ENCODE results near the gene FOXP2.

Gene FOXP2

GRCh38 chr7:114648117-114648516 lies 233.5 kb downstream of the FOXP2 start:
- DNase-seq (ENCODE audit: low read depth), result no peak
- no peak for TF ChIP-seq CTCF (conservative IDR thresholded peaks at IDR 0.05; ENCODE audit: control insufficient read depth, insufficient read depth, low read depth, low read length)
- H3K4me3 ChIP-seq (ENCODE audit: control insufficient read depth, low read depth, low read length), result no peak overlapping the region

GRCh38 chr7:114648680-114649079 lies 234.1 kb downstream of the FOXP2 start:
- no peak for DNase-seq (ENCODE audit: low read depth)
- no peak for TF ChIP-seq CTCF (conservative IDR thresholded peaks at IDR 0.05; ENCODE audit: control insufficient read depth, insufficient read depth, low read depth, low read length)
- no peak overlapping the region for H3K4me3 ChIP-seq (ENCODE audit: control insufficient read depth, low read depth, low read length)

GRCh38 chr7:114649689-114650088 lies 235.1 kb downstream of the FOXP2 start:
- DNase-seq (ENCODE audit: low read depth), result no peak
- H3K4me3 ChIP-seq (ENCODE audit: control insufficient read depth, low read depth, low read length), result no peak overlapping the region
- TF ChIP-seq CTCF (conservative IDR thresholded peaks at IDR 0.05; ENCODE audit: control insufficient read depth, insufficient read depth, low read depth, low read length), result no peak

GRCh38 chr7:114650491-114650890 lies 235.9 kb downstream of the FOXP2 start:
- TF ChIP-seq CTCF (conservative IDR thresholded peaks at IDR 0.05; ENCODE audit: control insufficient read depth, insufficient read depth, low read depth, low read length), result no peak
- DNase-seq (ENCODE audit: low read depth), result no peak
- H3K4me3 ChIP-seq (ENCODE audit: control insufficient read depth, low read depth, low read length), result no peak overlapping the region

GRCh38 chr7:114652041-114652440 lies 237.4 kb downstream of the FOXP2 start:
- TF ChIP-seq CTCF (conservative IDR thresholded peaks at IDR 0.05; ENCODE audit: control insufficient read depth, insufficient read depth, low read depth, low read length), result no peak
- no peak overlapping the region for H3K4me3 ChIP-seq (ENCODE audit: control insufficient read depth, low read depth, low read length)
- no peak for DNase-seq (ENCODE audit: low read depth)

- no peak for TF ChIP-seq CTCF (conservative IDR thresholded peaks at IDR 0.05; ENCODE audit: control insufficient read depth, insufficient read depth, low read depth, low read length)
- no peak overlapping the region for H3K4me3 ChIP-seq (ENCODE audit: control insufficient read depth, low read depth, low read length)
These were observed 238.9 kb downstream of the FOXP2 start for GRCh38 chr7:114653364-114654088.

More at GRCh38 chr7:114653364-114654088, 238.9 kb downstream of the FOXP2 start:
- no peak for DNase-seq (ENCODE audit: low read depth)
